Osteoblast (primary cell): Measurements from ENCODE around the gene KATNB1. TPM values are rescaled to one million over a fixed set of nuclear protein-coding genes. Genes with fewer than 3 reads are reported as not detected.

Experiments used
- DNase-seq: peaks from one replicate; pipeline ENCODE4 v3.0.0; 2011; ENCODE audit warnings: low spot score, mixed read lengths; ENCODE audit not compliant: insufficient read length; ENCODE audit errors: missing footprints
- H2AFZ ChIP-seq: 2 replicates; pipeline ENCODE4 v1.6.0; 2011; ENCODE audit warnings: mild to moderate bottlenecking, low read length
- H3K27ac ChIP-seq: 2 replicates; pipeline ENCODE4 v1.5.1; 2011; ENCODE audit warnings: mild to moderate bottlenecking, low read depth, low read length, moderate library complexity
- H3K27me3 ChIP-seq: 2 replicates; pipeline ENCODE4 v1.6.0; 2012; ENCODE audit warnings: mild to moderate bottlenecking, control low read depth, inconsistent platforms, low read length, moderate library complexity; ENCODE audit not compliant: insufficient read depth
- H3K36me3 ChIP-seq: 2 replicates; pipeline ENCODE4 v1.5.1; 2011; ENCODE audit warnings: mild to moderate bottlenecking, low read length, control low read depth, moderate library complexity; ENCODE audit not compliant: insufficient read depth
- H3K4me1 ChIP-seq: 2 replicates; pipeline ENCODE4 v1.5.1; 2011; ENCODE audit warnings: mild to moderate bottlenecking, low read length, control low read depth, moderate library complexity; ENCODE audit not compliant: insufficient read depth
- H3K4me2 ChIP-seq: 2 replicates; pipeline ENCODE4 v1.6.0; 2011; ENCODE audit warnings: mild to moderate bottlenecking, low read length; ENCODE audit not compliant: insufficient read depth
- H3K4me3 ChIP-seq: fragments of 200-600 bp; sonication (generic); 3 replicates; pipeline ENCODE4 v1.5.1; 2012; ENCODE audit warnings: mild to moderate bottlenecking, low read length, inconsistent platforms; ENCODE audit not compliant: insufficient read depth
- H3K79me2 ChIP-seq: 2 replicates; pipeline ENCODE4 v1.6.0; 2012; ENCODE audit warnings: mild to moderate bottlenecking, low read length, control low read depth, inconsistent platforms; ENCODE audit not compliant: insufficient read depth
- H3K9me3 ChIP-seq: 2 replicates; pipeline ENCODE4 v1.5.1; 2011; ENCODE audit warnings: low read depth, low read length, control low read depth
- H4K20me1 ChIP-seq: 2 replicates; pipeline ENCODE4 v1.6.0; 2012; ENCODE audit warnings: mild to moderate bottlenecking, low read length, control low read depth; ENCODE audit not compliant: insufficient read depth
- total RNA-seq: library from RNA; depleted of rRNA; stranded (reverse); fragments of >200 nt; gene quantifications from 2 replicates; pipeline ENCODE4 v1.2.3, GENCODE V29; 2012
- TF ChIP-seq, protein P1 (sequence below): IDR thresholded peaks from 2 replicates; pipeline ENCODE4 v1.5.1; 2011; ENCODE audit warnings: mild to moderate bottlenecking, low read depth, low read length, moderate library complexity; ENCODE audit errors: extremely low read depth

KATNB1 gene
- total RNA-seq, 1 donor = 24.6 TPM

GRCh38 chr16:57788951-57789350, 53.4 kb downstream of the KATNB1 start:
- Histone ChIP-seq H3K4me2 (no peak overlapping the region), H3K9me3 (no peaks in the 10 kb centered on the region), H3K27me3 (no peaks in the 10 kb centered on the region), H3K36me3 (peaks cover 44% of the 10 kb centered on the region), H4K20me1 (no peaks in the 10 kb centered on the region), H3K27ac (no peak overlapping the region), H2AFZ (no peak overlapping the region), H3K4me1 (peaks cover 15% of the 10 kb centered on the region), H3K79me2 (peaks cover 2% of the 10 kb centered on the region), H3K4me3 (no peak overlapping the region)
- peak; percentile 42 for DNase-seq
- TF ChIP-seq, protein P1, sequence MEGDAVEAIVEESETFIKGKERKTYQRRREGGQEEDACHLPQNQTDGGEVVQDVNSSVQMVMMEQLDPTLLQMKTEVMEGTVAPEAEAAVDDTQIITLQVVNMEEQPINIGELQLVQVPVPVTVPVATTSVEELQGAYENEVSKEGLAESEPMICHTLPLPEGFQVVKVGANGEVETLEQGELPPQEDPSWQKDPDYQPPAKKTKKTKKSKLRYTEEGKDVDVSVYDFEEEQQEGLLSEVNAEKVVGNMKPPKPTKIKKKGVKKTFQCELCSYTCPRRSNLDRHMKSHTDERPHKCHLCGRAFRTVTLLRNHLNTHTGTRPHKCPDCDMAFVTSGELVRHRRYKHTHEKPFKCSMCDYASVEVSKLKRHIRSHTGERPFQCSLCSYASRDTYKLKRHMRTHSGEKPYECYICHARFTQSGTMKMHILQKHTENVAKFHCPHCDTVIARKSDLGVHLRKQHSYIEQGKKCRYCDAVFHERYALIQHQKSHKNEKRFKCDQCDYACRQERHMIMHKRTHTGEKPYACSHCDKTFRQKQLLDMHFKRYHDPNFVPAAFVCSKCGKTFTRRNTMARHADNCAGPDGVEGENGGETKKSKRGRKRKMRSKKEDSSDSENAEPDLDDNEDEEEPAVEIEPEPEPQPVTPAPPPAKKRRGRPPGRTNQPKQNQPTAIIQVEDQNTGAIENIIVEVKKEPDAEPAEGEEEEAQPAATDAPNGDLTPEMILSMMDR = no peak

DNA sequence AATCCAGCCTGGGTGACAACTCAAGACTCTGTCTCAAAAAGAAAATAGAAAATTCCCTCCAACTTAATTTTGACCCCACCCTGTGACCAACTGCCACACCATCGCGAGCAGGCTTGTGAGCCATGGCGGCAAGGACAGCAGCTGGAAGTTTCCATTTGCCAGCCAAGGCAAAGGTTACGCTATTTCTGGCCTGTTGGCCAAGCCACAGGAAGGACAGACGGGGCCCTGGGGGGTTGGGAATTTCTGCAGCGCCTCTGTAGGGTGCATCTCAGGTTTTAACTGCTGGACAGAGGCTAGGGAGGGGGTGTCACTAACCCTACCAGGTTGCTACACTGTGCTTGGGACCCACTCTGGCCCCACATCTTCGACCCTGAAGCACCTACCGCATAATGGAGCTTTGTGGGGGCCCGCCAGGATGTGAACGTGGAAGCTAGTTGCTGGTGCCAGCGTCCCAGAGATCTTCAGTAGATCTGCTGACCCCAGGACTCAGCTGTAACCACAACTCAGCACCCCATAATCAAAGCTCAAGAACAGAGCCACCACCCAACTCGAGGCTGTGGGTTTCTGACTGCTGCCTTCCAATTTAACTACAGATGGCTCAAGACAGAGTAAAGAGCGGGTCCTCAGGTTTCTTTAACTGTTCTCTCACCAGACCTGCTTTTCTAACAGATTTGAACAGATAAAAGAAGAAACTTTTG, 55.8 kb downstream of the KATNB1 start:
- DNase-seq = peak; percentile 73
- peaks cover 40% of the 10 kb centered on the region for H3K36me3 ChIP-seq
- no peaks in the 10 kb centered on the region for H3K9me3 ChIP-seq
- H3K4me1 ChIP-seq = peaks cover 15% of the 10 kb centered on the region
- H3K4me2 ChIP-seq = peak overlapping the region; percentile 51
- peaks cover 7% of the 10 kb centered on the region for H3K79me2 ChIP-seq
- peak overlapping the region; percentile 1 for H3K27ac ChIP-seq
- no peaks in the 10 kb centered on the region for H3K27me3 ChIP-seq
- H2AFZ ChIP-seq = no peak overlapping the region
- H4K20me1 ChIP-seq = no peaks in the 10 kb centered on the region
- TF ChIP-seq, protein P1 = no peak
- no peak overlapping the region for H3K4me3 ChIP-seq

GRCh38 chr16:57791893-57792461, 56.4 kb downstream of the KATNB1 start:
- no peak overlapping the region for H2AFZ ChIP-seq
- no peak overlapping the region for H3K27ac ChIP-seq
- peaks cover 15% of the 10 kb centered on the region for H3K4me1 ChIP-seq
- H3K36me3 ChIP-seq = peaks cover 45% of the 10 kb centered on the region
- TF ChIP-seq, protein P1 = no peak
- no peaks in the 10 kb centered on the region for H4K20me1 ChIP-seq
- no peaks in the 10 kb centered on the region for H3K27me3 ChIP-seq
- no peak overlapping the region for H3K4me3 ChIP-seq
- peaks cover 12% of the 10 kb centered on the region for H3K79me2 ChIP-seq
- H3K9me3 ChIP-seq = no peaks in the 10 kb centered on the region
- H3K4me2 ChIP-seq = peak overlapping the region; percentile 51
- DNase-seq = peak; percentile 58

DNA sequence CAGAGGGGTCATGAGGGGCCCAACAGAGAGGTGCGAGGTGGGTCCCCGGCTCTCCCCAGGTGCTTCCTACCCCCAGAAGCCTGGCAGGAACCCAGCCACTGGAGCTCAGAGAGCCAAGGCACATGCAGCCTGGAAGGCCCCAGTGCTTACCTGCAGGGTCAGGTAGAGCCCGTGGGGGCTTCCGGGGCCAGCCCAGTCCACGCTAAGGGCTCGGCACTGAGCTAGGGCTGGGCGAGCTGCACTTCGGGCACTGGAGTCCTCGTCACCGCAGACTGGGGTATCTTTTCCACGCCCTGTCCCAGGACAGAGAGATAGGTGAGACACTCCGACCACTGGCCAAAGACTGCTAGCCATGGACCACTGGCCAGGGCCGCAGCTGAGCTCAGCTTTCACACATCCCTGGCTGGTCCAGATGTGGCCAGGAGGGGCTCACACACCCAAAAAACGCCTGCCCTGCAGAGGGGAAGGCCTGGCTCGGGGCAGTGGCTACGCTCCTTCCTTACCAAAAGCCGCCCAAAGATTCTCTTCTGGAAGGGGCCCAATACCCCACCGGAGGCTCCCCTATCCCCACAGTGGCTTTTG, 59.4 kb downstream of the KATNB1 start:
- Histone ChIP-seq H3K4me1 (peaks cover 20% of the 10 kb centered on the region), H3K27me3 (no peaks in the 10 kb centered on the region), H3K4me3 (no peak overlapping the region), H3K9me3 (no peaks in the 10 kb centered on the region), H2AFZ (no peak overlapping the region), H4K20me1 (peaks cover 17% of the 10 kb centered on the region), H3K36me3 (peaks cover 42% of the 10 kb centered on the region), H3K4me2 (no peak overlapping the region), H3K27ac (no peak overlapping the region), H3K79me2 (peaks cover 41% of the 10 kb centered on the region)
- TF ChIP-seq, protein P1 = no peak
- no peak for DNase-seq
